Cardiac ventricle fibroblast (primary cell): ENCODE data around the gene ZCRB1. TPM values are rescaled to one million over a fixed set of nuclear protein-coding genes. Genes with fewer than 3 reads are reported as not detected.

Experiments
- total RNA-seq: library from RNA; depleted of rRNA; stranded (reverse); fragments of >200 nt; gene quantifications from 2 replicates; pipeline ENCODE4 v1.2.3, GENCODE V29; 2015

Gene ZCRB1, protein sequence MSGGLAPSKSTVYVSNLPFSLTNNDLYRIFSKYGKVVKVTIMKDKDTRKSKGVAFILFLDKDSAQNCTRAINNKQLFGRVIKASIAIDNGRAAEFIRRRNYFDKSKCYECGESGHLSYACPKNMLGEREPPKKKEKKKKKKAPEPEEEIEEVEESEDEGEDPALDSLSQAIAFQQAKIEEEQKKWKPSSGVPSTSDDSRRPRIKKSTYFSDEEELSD
- total RNA-seq: 26.8 and 40.9 TPM in 2 replicates

GRCh38 chr12:42325653-42326474, at the start of gene ZCRB1, which contains the start of gene PPHLN1:
Gene ZCRB1, minus strand, starts transcription at chr12:42326094. Its CDS starts 1,992 bp downstream, at chr12:42324102.
Gene PPHLN1, plus strand, starts transcription at chr12:42326167. Its CDS starts 9,736 bp downstream, at chr12:42335903.

Other genes with a start within 250 kb of the ZCRB1 start
- 10.8 and 11.5 TPM in 2 replicates for gene GXYLT1, start 181.2 kb downstream of the ZCRB1 start, total RNA-seq
- 9.0 and 13.8 TPM in 2 replicates for gene YAF2, start 87.8 kb downstream of the ZCRB1 start, total RNA-seq
- 38.5 and 46.4 TPM in 2 replicates for gene PPHLN1, start 73 bp upstream of the ZCRB1 start, total RNA-seq